ENCODE results near the gene NCKAP5L. TPM values are rescaled to one million over a fixed set of nuclear protein-coding genes. Genes with fewer than 3 reads are reported as not detected.
A peak's percentile ranks its signal among the peaks of the same experiment; 100 is the strongest.

NCKAP5L gene
- polyA plus RNA-seq, 1 donor (not counting 4 experiments of a cell fraction or from before 2014, with no cell fraction given): 3.9 TPM

- no peak overlapping the region for H3K4me3 ChIP-seq (ENCODE audit: control insufficient read depth in 2 of 3, extremely low read depth in 1 of 3, insufficient read depth in 2 of 3, low read depth in 1 of 3, low read length in 3 of 3)
- TF ChIP-seq CTCF (optimal IDR thresholded peaks at IDR 0.05 in 1 of 3, IDR thresholded peaks at IDR 0.05 in 1 of 3, conservative IDR thresholded peaks at IDR 0.05 in 1 of 3; ENCODE audit: extremely low read depth in 1 of 3, insufficient read depth in 2 of 3, low read length in 3 of 3) (no peak), EZH2 (IDR thresholded peaks at IDR 0.05; ENCODE audit: low read length) (no peak)
- no peaks in the 10 kb centered on the region for H4K20me1 ChIP-seq (ENCODE audit: control insufficient read depth, extremely low read depth, insufficient read depth, low read length)
- dilution Hi-C loops (cut with MboI; ENCODE audit: extremely low pct_ligation_motif_present, low sequenced_read_pairs): no loop called here
- DNase-seq (ENCODE audit: low read depth, low spot score) (no peak), FAIRE-seq (no peak)
- peaks cover 7% of the 10 kb centered on the region for H3K79me2 ChIP-seq (ENCODE audit: control insufficient read depth, insufficient read depth, low read length)
- no peaks in the 10 kb centered on the region for H3K27me3 ChIP-seq (ENCODE audit: control insufficient read depth, extremely low read depth, insufficient read depth, low read length)
- peaks cover 14% of the 10 kb centered on the region for H3K4me1 ChIP-seq (ENCODE audit: control insufficient read depth, extremely low read depth, insufficient read depth, low read length)
- H3K4me2 ChIP-seq (ENCODE audit: control insufficient read depth, extremely low read depth, insufficient read depth, low read depth, low read length): peak overlapping the region; percentile 93
- H3K27ac ChIP-seq (ENCODE audit: control insufficient read depth, insufficient read depth, low read length): no peak overlapping the region
- H3K9me1 ChIP-seq (ENCODE audit: control insufficient read depth, extremely low read depth, insufficient read depth, low read length): no peaks in the 10 kb centered on the region
- H3K9me3 ChIP-seq (ENCODE audit: control insufficient read depth, low read depth, low read length): no peaks in the 10 kb centered on the region
- no peaks in the 10 kb centered on the region for H3K36me3 ChIP-seq (ENCODE audit: control insufficient read depth in 2 of 2, extremely low read depth in 1 of 2, insufficient read depth in 2 of 2, low read length in 2 of 2)
- H2AFZ ChIP-seq (ENCODE audit: control insufficient read depth, low read length): no peak overlapping the region
- no peak overlapping the region for H3K9ac ChIP-seq (ENCODE audit: control insufficient read depth, extremely low read depth, insufficient read depth, low read length)
These were observed 15.7 kb upstream of the NCKAP5L start for GRCh38 chr12:49843876-49844437.

- dilution Hi-C loops (cut with MboI; ENCODE audit: extremely low pct_ligation_motif_present, low sequenced_read_pairs): no loop called here
- Histone ChIP-seq H3K4me3 (ENCODE audit: control insufficient read depth in 2 of 3, extremely low read depth in 1 of 3, insufficient read depth in 2 of 3, low read depth in 1 of 3, low read length in 3 of 3) (peak overlapping the region; percentile 62 to 92 (median 89)), H3K9ac (ENCODE audit: control insufficient read depth, extremely low read depth, insufficient read depth, low read length) (peak overlapping the region; percentile 97), H4K20me1 (ENCODE audit: control insufficient read depth, extremely low read depth, insufficient read depth, low read length) (no peaks in the 10 kb centered on the region), H3K27ac (ENCODE audit: control insufficient read depth, insufficient read depth, low read length) (peak overlapping the region; percentile 95), H3K4me2 (ENCODE audit: control insufficient read depth, extremely low read depth, insufficient read depth, low read depth, low read length) (peak overlapping the region; percentile 93), H3K4me1 (ENCODE audit: control insufficient read depth, extremely low read depth, insufficient read depth, low read length) (peaks cover 14% of the 10 kb centered on the region), H3K27me3 (ENCODE audit: control insufficient read depth, extremely low read depth, insufficient read depth, low read length) (no peaks in the 10 kb centered on the region), H3K36me3 (ENCODE audit: control insufficient read depth in 2 of 2, extremely low read depth in 1 of 2, insufficient read depth in 2 of 2, low read length in 2 of 2) (no peaks in the 10 kb centered on the region), H3K9me1 (ENCODE audit: control insufficient read depth, extremely low read depth, insufficient read depth, low read length) (no peaks in the 10 kb centered on the region), H3K79me2 (ENCODE audit: control insufficient read depth, insufficient read depth, low read length) (peaks cover 7% of the 10 kb centered on the region), H2AFZ (ENCODE audit: control insufficient read depth, low read length) (peak overlapping the region; percentile 68), H3K9me3 (ENCODE audit: control insufficient read depth, low read depth, low read length) (no peaks in the 10 kb centered on the region)
- FAIRE-seq: no peak
- DNase-seq (ENCODE audit: low read depth, low spot score): no peak
- TF ChIP-seq CTCF (optimal IDR thresholded peaks at IDR 0.05 in 1 of 3, IDR thresholded peaks at IDR 0.05 in 1 of 3, conservative IDR thresholded peaks at IDR 0.05 in 1 of 3; ENCODE audit: extremely low read depth in 1 of 3, insufficient read depth in 2 of 3, low read length in 3 of 3) (no peak), EZH2 (IDR thresholded peaks at IDR 0.05; ENCODE audit: low read length) (no peak)
These were observed 15.2 kb upstream of the NCKAP5L start for GRCh38 chr12:49843411-49843810.
